K562 (cell line): ENCODE measurements around the gene SULT1C4. TPM values are rescaled to one million over a fixed set of nuclear protein-coding genes. Genes with fewer than 3 reads are reported as not detected.

Experiments used
- ATAC-seq: fragments of 200-7000 bp; cut with Tn5 transposase; 3 replicates; pipeline ENCODE4 v1.9.1; 2020; ENCODE audit warnings: moderate library complexity
- BruUV-seq: library from RNA; stranded (reverse); fragments of 400-500 nt; replicated peaks from 2 replicates; lab custom pipeline; 2021; lab: Mats Ljungman, UMichigan
- CTCF ChIA-PET: fragments of 300-600 bp; formaldehyde crosslinking; extraction: SDS; loops from one replicate; lab custom pipeline; 2021; ENCODE audit warnings: low intra/inter-chr PET ratio; lab: Yijun Ruan, JAX
- POLR2A ChIA-PET: fragments of 300-600, 350-650 bp; sonication (Branson Sonifier 250); formaldehyde crosslinking; extraction: SDS; loops from one replicate; lab custom pipeline; 2021; ENCODE audit warnings: antibody characterized with exemption, inconsistent platforms; lab: Yijun Ruan, JAX
- DNase-seq, 4 experiments: peaks; one replicate each; pipeline versions ENCODE4 v3.0.0 to v3.0.0-alpha.2; 2011 to 2018; ENCODE audit warnings: low spot score in 3 of 4, mixed read lengths in 3 of 4; ENCODE audit errors: extremely low read depth in 1 of 4
- FAIRE-seq: peaks from 2 replicates; lab custom pipeline; 2011; peaks lifted over from hg19 to GRCh38; lab: Jason Lieb, UNC
- H2AFZ ChIP-seq: 2 replicates; pipeline ENCODE4 v1.6.0; 2011; ENCODE audit warnings: low read depth, low read length, control low read depth, inconsistent platforms
- H3K27ac ChIP-seq: fragments of 200-600 bp; 3 replicates; pipeline ENCODE4 v1.8.0; 2011; ENCODE audit warnings: low read depth, mild to moderate bottlenecking, control low read depth, inconsistent platforms, low read length, moderate library complexity, mixed read lengths; ENCODE audit errors: extremely low read depth
- H3K27me3 ChIP-seq, 2 experiments: fragments of 300-600 bp in 1 of 2; 2 replicates in 1 of 2; 3 replicates in 1 of 2; pipeline versions ENCODE4 v1.6.0 to v1.8.0; 2011; ENCODE audit warnings: inconsistent platforms in 2 of 2, low read length in 2 of 2, mild to moderate bottlenecking in 1 of 2, mixed read lengths in 1 of 2, moderate library complexity in 1 of 2; ENCODE audit not compliant: control insufficient read depth in 2 of 2, insufficient read depth in 2 of 2
- H3K36me3 ChIP-seq: fragments of 300-600 bp; 3 replicates; pipeline ENCODE4 v1.8.0; 2011; ENCODE audit warnings: mild to moderate bottlenecking, low read length, inconsistent platforms; ENCODE audit not compliant: control insufficient read depth, insufficient read depth
- H3K4me1 ChIP-seq, 2 experiments: fragments of 200-600 bp in 1 of 2; replicated peaks in 1 of 2; 2 replicates in 1 of 2; 3 replicates in 1 of 2; pipeline versions ENCODE4 v1.5.1 to v1.8.0; 2011; ENCODE audit warnings: inconsistent platforms in 2 of 2, low read length in 2 of 2, mild to moderate bottlenecking in 1 of 2, mixed read lengths in 1 of 2, moderate library complexity in 1 of 2; ENCODE audit not compliant: control insufficient read depth in 2 of 2, insufficient read depth in 2 of 2
- H3K4me2 ChIP-seq: 2 replicates; pipeline ENCODE4 v1.6.1; 2011; ENCODE audit warnings: low read length, control low read depth, inconsistent platforms, mixed read lengths; ENCODE audit not compliant: insufficient read depth
- H3K4me3 ChIP-seq: fragments of 200-600 bp; sonication (generic), shearing (Covaris generic); 2 replicates; pipeline ENCODE4 v1.5.1; 2016; ENCODE audit warnings: control low read depth, inconsistent platforms
- H3K79me2 ChIP-seq: fragments of 200-600 bp; 3 replicates; pipeline ENCODE4 v1.8.0; 2011; ENCODE audit warnings: low read length, inconsistent platforms; ENCODE audit not compliant: control insufficient read depth, insufficient read depth
- H3K9ac ChIP-seq, 2 experiments: 2 replicates each; pipeline versions ENCODE4 v1.6.0 to v1.6.1; 2011; ENCODE audit warnings: low read depth in 2 of 2, low read length in 2 of 2, control low read depth in 1 of 2, inconsistent platforms in 1 of 2, mild to moderate bottlenecking in 1 of 2, mixed read lengths in 1 of 2; ENCODE audit not compliant: insufficient read depth in 1 of 2
- H3K9me1 ChIP-seq: one replicate; pipeline ENCODE4 v1.6.0; 2011; ENCODE audit warnings: inconsistent platforms, mild to moderate bottlenecking, low read length, moderate library complexity; ENCODE audit not compliant: control insufficient read depth, insufficient read depth
- H3K9me3 ChIP-seq: replicated peaks from 2 replicates; pipeline ENCODE4 v1.5.1; 2011; ENCODE audit warnings: low read depth, low read length, inconsistent platforms; ENCODE audit not compliant: control insufficient read depth, insufficient read depth
- H4K20me1 ChIP-seq: replicated peaks from 2 replicates; pipeline ENCODE4 v1.6.1; 2011; ENCODE audit warnings: low read length, inconsistent platforms, mixed read lengths; ENCODE audit not compliant: control insufficient read depth, insufficient read depth
- BRD4 ChIP-seq: fragments of 200-600 bp; sonication (generic); IDR thresholded peaks from 2 replicates; pipeline ENCODE4 v1.6.1; 2017; ENCODE audit warnings: inconsistent platforms
- BRF1 ChIP-seq: IDR thresholded peaks from 3 replicates; pipeline ENCODE4 v1.6.1; 2011; ENCODE audit warnings: borderline replicate concordance, mild to moderate bottlenecking; ENCODE audit not compliant: insufficient read length; ENCODE audit errors: extremely low read depth
- CBX5 ChIP-seq: IDR thresholded peaks from 2 replicates; pipeline ENCODE4 v1.6.1; 2014; ENCODE audit warnings: low read depth, borderline replicate concordance
- DPF2 ChIP-seq: fragments of 450-650 bp; IDR thresholded peaks from 2 replicates; pipeline ENCODE4 v1.6.1; 2016
- ETV6 ChIP-seq, 3 experiments: fragments of 150-350 bp in 1 of 3; sonication (generic) in 1 of 3; formaldehyde crosslinking in 1 of 3; IDR thresholded peaks; 2 replicates each; pipeline versions ENCODE4 v1.6.1 to v1.8.0; 2014 to 2022; ENCODE audit warnings: borderline replicate concordance in 2 of 3, low read depth in 2 of 3, antibody characterized with exemption in 1 of 3, low read length in 1 of 3, mild to moderate bottlenecking in 1 of 3, missing genetic modification reagents in 1 of 3
- HOMEZ ChIP-seq: fragments of 250-450 bp; sonication (Bioruptor Pico); IDR thresholded peaks from 2 replicates; pipeline ENCODE4 v1.4.0; 2020; ENCODE audit warnings: mild to moderate bottlenecking, moderate library complexity
- NKRF ChIP-seq: fragments of 450-650 bp; IDR thresholded peaks from 2 replicates; pipeline ENCODE4 v1.6.1; 2016; ENCODE audit warnings: borderline replicate concordance
- RAD21 ChIP-seq, 2 experiments: fragments of 250-450 bp in 1 of 2; fragments of 450-650 bp in 1 of 2; sonication (Bioruptor Pico) in 1 of 2; formaldehyde crosslinking in 1 of 2; IDR thresholded peaks in 1 of 2; conservative IDR thresholded peaks in 1 of 2; 2 replicates each; pipeline versions ENCODE4 v1.4.0 to v1.8.0; 2020 to 2022; ENCODE audit warnings: mild to moderate bottlenecking in 2 of 2, moderate library complexity in 1 of 2
- RUNX1 ChIP-seq: sonication (generic); IDR thresholded peaks from 2 replicates; pipeline ENCODE4 v1.6.1; 2016; ENCODE audit warnings: antibody characterized with exemption, low read depth
- SNAPC5 ChIP-seq: fragments of 250-450 bp; sonication (Bioruptor Pico); IDR thresholded peaks from 2 replicates; pipeline ENCODE4 v1.8.0; 2021; ENCODE audit warnings: moderate library complexity, mild to moderate bottlenecking, inconsistent platforms
- TAL1 ChIP-seq: fragments of 450-650 bp; IDR thresholded peaks from 2 replicates; pipeline ENCODE4 v1.6.1; 2016; ENCODE audit warnings: mild to moderate bottlenecking
- ZHX1 ChIP-seq: fragments of 150-350 bp; conservative IDR thresholded peaks from 2 replicates; pipeline ENCODE4 v1.6.1; 2014; ENCODE audit warnings: low read length
- ZNF589 ChIP-seq: fragments of 200-800 bp; sonication (Bioruptor generic); IDR thresholded peaks from 2 replicates; pipeline ENCODE4 v1.6.1; 2016; ENCODE audit warnings: low read depth, missing genetic modification characterization, missing compliant biosample characterization
- ZNF778 ChIP-seq: fragments of 450-650 bp; formaldehyde crosslinking; IDR thresholded peaks from 2 replicates; pipeline ENCODE4 v1.4.0; 2020; ENCODE audit warnings: mild to moderate bottlenecking, moderate library complexity
- WGBS: fragments of 100-300 bp; shearing (Covaris generic); methylation state at CpG from one replicate; pipeline ENCODE4 v1.1.6; 2016; ENCODE audit warnings: low coverage, mixed read lengths; ENCODE audit not compliant: insufficient coverage; ENCODE audit errors: missing lambda C conversion rate; 5-methylcytosine and 5-hydroxymethylcytosine counted together
- in situ Hi-C: fragments of 300-500 bp; cut with MboI; formaldehyde crosslinking; loops from 4 replicates; pipeline ENCODE4 v1.15.0; 2018; ENCODE audit warnings: inconsistent platforms, mixed read lengths
- intact Hi-C: fragments of 100-400 bp; cut with micrococcal nuclease; formaldehyde crosslinking; loops from 2 replicates; pipeline ENCODE4 v1.14.2; 2022
- polyA plus RNA-seq, 8 experiments: library from polyadenylated mRNA; depleted of rRNA in 4 of 8; stranded (reverse) in 5 of 8; unstranded in 3 of 8; fragments of >200 nt; fragmentation: Nextera tagmentation in 2 of 8; fragmentation: Illumina TruSeq in 1 of 8; extraction: Ambion mirVana in 2 of 8; extraction: Trizol in 1 of 8; gene quantifications; 2 replicates each; pipeline versions ENCODE4 v1.2.1 to v1.2.3, GENCODE V29; 2011 to 2014; ENCODE audit warnings: inconsistent platforms in 1 of 8, missing spikeins in 1 of 8
- total RNA-seq, 7 experiments: library from RNA; depleted of rRNA in 6 of 7; stranded (reverse); fragments of >200 nt in 6 of 7; fragmentation: Illumina TruSeq in 2 of 7; extraction: Trizol in 2 of 7; gene quantifications; 2 replicates each; pipeline versions ENCODE4 v1.2.1 to v1.2.3, GENCODE V29; 2011 to 2021; ENCODE audit warnings: low replicate concordance in 1 of 7

The SULT1C4 gene
- total and polyA plus RNA-seq, 9 of the 15 experiments (the other 6 are each of a cell fraction or from before 2014, with no cell fraction given) = 0.04 to 0.14 (median 0.09) TPM; not detected in 5

GRCh38 chr2:108414256-108414876, 36.6 kb downstream of the SULT1C4 start (continued):
- TF ChIP-seq NKRF = no peak
- TF ChIP-seq TAL1 = 0 out of 2 replicates have a peak, but pooled peaks have one; percentile 10
- TF ChIP-seq ZNF778 = no peak

GRCh38 chr2:108414945-108415344, 37.2 kb downstream of the SULT1C4 start:
- 46% methylated on average over 2 of the region's 2 CpGs for WGBS
- TF ChIP-seq ETV6 (IDR thresholded peaks at IDR 0.05; ENCODE audit: borderline replicate concordance in 1 of 2, low read depth in 2 of 2, low read length in 1 of 2) = no peak
- TF ChIP-seq ETV6 (CRISPR knock-in tag; IDR thresholded peaks at IDR 0.05; ENCODE audit: borderline replicate concordance) = no peak
- TF ChIP-seq CBX5 = no peak
- TF ChIP-seq HOMEZ (CRISPR knock-in tag) = no peak
- TF ChIP-seq ZHX1 = no peak
- no peak for TF ChIP-seq DPF2
- no peak for TF ChIP-seq SNAPC5 (CRISPR knock-in tag)
- TF ChIP-seq ZNF589 (CRISPR knock-in tag) = no peak
- no peak for TF ChIP-seq BRF1
- TF ChIP-seq RUNX1 = no peak
- TF ChIP-seq BRD4 = no peak
- TF ChIP-seq RAD21 (CRISPR knock-in tag; conservative IDR thresholded peaks at IDR 0.05 in 1 of 2, IDR thresholded peaks at IDR 0.05 in 1 of 2) = no peak

More at GRCh38 chr2:108414945-108415344, 37.2 kb downstream of the SULT1C4 start:
- Histone ChIP-seq H3K27me3 (no peaks in the 10 kb centered on the region), H3K9me1 (no peaks in the 10 kb centered on the region), H3K27ac (no peak overlapping the region), H3K36me3 (no peaks in the 10 kb centered on the region), H2AFZ (peak overlapping the region; percentile 64), H3K79me2 (no peaks in the 10 kb centered on the region), H3K9ac (no peak overlapping the region), H3K4me1 (peaks cover 0 to 14% of the 10 kb centered on the region in 2 experiments; a peak in 2 of 5 replicates), H3K4me3 (no peak overlapping the region), H4K20me1 (no peaks in the 10 kb centered on the region), H3K4me2 (no peak overlapping the region), H3K9me3 (no peaks in the 10 kb centered on the region)
- DNase-seq (peak in 1 of 4 experiments; percentile 17), FAIRE-seq (no peak), ATAC-seq (peak; percentile 10; the same call in 2 of the 3 replicates)
- POLR2A ChIA-PET = no interaction called here
- CTCF ChIA-PET = interaction anchor here (0.6 kb wide), 1 partner anchor 799 kb away, joined by 4 read pairs; no protein-coding TSS in a partner anchor
- no TSS peak for BruUV-seq
- intact Hi-C loops (loop anchor here (1.0 kb wide), 1 partner anchor 20 kb away; no protein-coding TSS in a partner anchor), in situ Hi-C loops (no loop called here)
